Activated CD8-positive, alpha-beta T cell treated with anti-CD3 and anti-CD28 coated beads, Interleukin-2, amount 10 ng/mL, durations not matched to agents 7 days and 5 days (primary cell): ENCODE measurements around the gene FARSB. TPM values are rescaled to one million over a fixed set of nuclear protein-coding genes. Genes with fewer than 3 reads are reported as not detected.

Experiments
- ATAC-seq: fragments of 150-1000 bp; cut with Tn5 transposase; one replicate; pipeline ENCODE4 v1.10.0; 2021; ENCODE audit warnings: moderate library complexity
- CTCF ChIA-PET: fragments of 350-600 bp; sonication (Branson Sonifier 250); formaldehyde crosslinking; loops from one replicate; lab custom pipeline; 2021; ENCODE audit warnings: antibody characterized with exemption; lab: Charles Lee
- POLR2A ChIA-PET: fragments of 350-600 bp; sonication (Branson Sonifier 250); formaldehyde crosslinking; loops from one replicate; lab custom pipeline; 2021; ENCODE audit warnings: antibody characterized with exemption; lab: Charles Lee
- DNase-seq: peaks from one replicate; pipeline ENCODE4 v3.0.0-alpha.2; 2020
- H3K27ac Mint-ChIP-seq: one replicate; pipeline ENCODE4 v1.8.0; 2021; ENCODE audit warnings: mild to moderate bottlenecking, mixed read lengths
- H3K27me3 Mint-ChIP-seq: one replicate; pipeline ENCODE4 v1.8.0; 2021; ENCODE audit warnings: low read depth, mixed read lengths
- H3K36me3 Mint-ChIP-seq: one replicate; pipeline ENCODE4 v1.8.0; 2021; ENCODE audit warnings: low read depth, mixed read lengths
- H3K4me1 Mint-ChIP-seq: one replicate; pipeline ENCODE4 v1.8.0; 2021; ENCODE audit warnings: low read depth, mixed read lengths
- H3K4me3 Mint-ChIP-seq: one replicate; pipeline ENCODE4 v1.8.0; 2021; ENCODE audit warnings: mild to moderate bottlenecking, mixed read lengths
- H3K9me3 Mint-ChIP-seq: one replicate; pipeline ENCODE4 v1.8.0; 2022; ENCODE audit warnings: mixed read lengths; ENCODE audit not compliant: insufficient read depth
- total RNA-seq, 2 experiments: library from RNA; stranded (reverse); gene quantifications; one replicate each; pipeline ENCODE4 v1.2.3, GENCODE V29; 2021

FARSB gene
- total RNA-seq, 2 experiments from 2014 or later: 26.9 to 28.0 TPM

GRCh38 chr2:222656526-222657446 is 894 bp upstream of the FARSB start:
- Mint-ChIP-seq H3K27me3 (no peaks in the 10 kb centered on the region), H3K4me1 (peaks cover 29% of the 10 kb centered on the region), H3K9me3 (no peaks in the 10 kb centered on the region), H3K4me3 (peak overlapping the region; percentile 94), H3K27ac (peak overlapping the region; percentile 99), H3K36me3 (peaks cover 9% of the 10 kb centered on the region)
- ATAC-seq: peak; percentile 14
- ChIA-PET POLR2A (interaction anchor here (1.1 kb wide), 1 partner anchor 1288 kb away, joined by 3 read pairs; no protein-coding TSS in a partner anchor), CTCF (no interaction called here)
- no peak for DNase-seq

GRCh38 chr2:222653280-222653679 is 2.6 kb downstream of the FARSB start:
- Mint-ChIP-seq H3K27me3 (no peaks in the 10 kb centered on the region), H3K4me1 (peaks cover 29% of the 10 kb centered on the region), H3K4me3 (peak overlapping the region; percentile 94), H3K27ac (peak overlapping the region; percentile 13), H3K9me3 (no peaks in the 10 kb centered on the region), H3K36me3 (peaks cover 15% of the 10 kb centered on the region)
- no peak for DNase-seq
- ChIA-PET POLR2A (no interaction called here), CTCF (interaction anchor here (1.0 to 1.7 kb wide), 3 partner anchors 14 to 335 kb away, joined by 3 to 4 read pairs (median 4); no protein-coding TSS in a partner anchor)
- no peak for ATAC-seq

GRCh38 chr2:222652491-222653255 is 3.2 kb downstream of the FARSB start:
- DNase-seq (no peak), ATAC-seq (no peak)
- Mint-ChIP-seq H3K27ac (peak overlapping the region; percentile 13), H3K9me3 (no peaks in the 10 kb centered on the region), H3K4me1 (peaks cover 29% of the 10 kb centered on the region), H3K27me3 (no peaks in the 10 kb centered on the region), H3K36me3 (peaks cover 20% of the 10 kb centered on the region), H3K4me3 (peak overlapping the region; percentile 94)
- POLR2A ChIA-PET: interaction anchor here (1.0 kb wide), 1 partner anchor 10 kb away, joined by 3 read pairs; no protein-coding TSS in a partner anchor
- CTCF ChIA-PET: interaction anchor here (0.7 to 1.7 kb wide), 4 partner anchors 14 to 335 kb away, joined by 3 to 4 read pairs (median 4); no protein-coding TSS in a partner anchor

GRCh38 chr2:222651718-222652418 is 4.0 kb downstream of the FARSB start:
- CTCF ChIA-PET: interaction anchor here (0.7 to 1.7 kb wide), 4 partner anchors 15 to 334 kb away, joined by 3 to 4 read pairs (median 4); no protein-coding TSS in a partner anchor
- H3K27ac Mint-ChIP-seq: no peak overlapping the region
- H3K4me1 Mint-ChIP-seq: peaks cover 25% of the 10 kb centered on the region
- ATAC-seq: no peak
- no peaks in the 10 kb centered on the region for H3K27me3 Mint-ChIP-seq
- DNase-seq: no peak
- POLR2A ChIA-PET: interaction anchor here (0.8 to 1.0 kb wide), 2 partner anchors 11 to 1249 kb away, joined by 3 read pairs; no protein-coding TSS in a partner anchor
- H3K36me3 Mint-ChIP-seq: peaks cover 26% of the 10 kb centered on the region
- H3K4me3 Mint-ChIP-seq: no peak overlapping the region
- H3K9me3 Mint-ChIP-seq: no peaks in the 10 kb centered on the region

- Mint-ChIP-seq H3K4me1 (peaks cover 22% of the 10 kb centered on the region), H3K27ac (no peak overlapping the region)
- ATAC-seq: no peak
Observed at GRCh38 chr2:222649801-222650200, 6.1 kb downstream of the FARSB start.

GRCh38 chr2:222646008-222646407 is 9.9 kb downstream of the FARSB start:
- ChIA-PET POLR2A (no interaction called here), CTCF (no interaction called here)
- DNase-seq (no peak), ATAC-seq (no peak)
- H3K27me3 Mint-ChIP-seq: no peaks in the 10 kb centered on the region
- H3K4me3 Mint-ChIP-seq: no peak overlapping the region
- no peaks in the 10 kb centered on the region for H3K9me3 Mint-ChIP-seq
- peaks cover 48% of the 10 kb centered on the region for H3K36me3 Mint-ChIP-seq
- peaks cover 1% of the 10 kb centered on the region for H3K4me1 Mint-ChIP-seq
- no peak overlapping the region for H3K27ac Mint-ChIP-seq

More at GRCh38 chr2:222649801-222650200, 6.1 kb downstream of the FARSB start:
- H3K9me3 Mint-ChIP-seq: no peaks in the 10 kb centered on the region
- no peak overlapping the region for H3K4me3 Mint-ChIP-seq
- peaks cover 34% of the 10 kb centered on the region for H3K36me3 Mint-ChIP-seq
- ChIA-PET CTCF (no interaction called here), POLR2A (no interaction called here)
- no peak for DNase-seq
- H3K27me3 Mint-ChIP-seq: no peaks in the 10 kb centered on the region

GRCh38 chr2:222643134-222643533 is 12.8 kb downstream of the FARSB start:
- CTCF ChIA-PET: no interaction called here
- Mint-ChIP-seq H3K9me3 (no peaks in the 10 kb centered on the region), H3K27me3 (no peaks in the 10 kb centered on the region), H3K4me3 (no peak overlapping the region), H3K27ac (no peak overlapping the region), H3K36me3 (peaks cover 49% of the 10 kb centered on the region), H3K4me1 (peaks cover 1% of the 10 kb centered on the region)
- POLR2A ChIA-PET: no interaction called here
- DNase-seq (no peak), ATAC-seq (no peak)

- CTCF ChIA-PET: no interaction called here
- DNase-seq (no peak), ATAC-seq (no peak)
- no peak overlapping the region for H3K27ac Mint-ChIP-seq
- no peaks in the 10 kb centered on the region for H3K27me3 Mint-ChIP-seq
- peaks cover 48% of the 10 kb centered on the region for H3K36me3 Mint-ChIP-seq
- POLR2A ChIA-PET: no interaction called here
- H3K9me3 Mint-ChIP-seq: no peaks in the 10 kb centered on the region
- H3K4me3 Mint-ChIP-seq: no peak overlapping the region
- H3K4me1 Mint-ChIP-seq: peaks cover 1% of the 10 kb centered on the region
Observed at GRCh38 chr2:222641336-222641735, 14.6 kb downstream of the FARSB start.

GRCh38 chr2:222637067-222637466 is 18.8 kb downstream of the FARSB start:
- ChIA-PET POLR2A (no interaction called here), CTCF (no interaction called here)
- Mint-ChIP-seq H3K27ac (no peak overlapping the region), H3K4me3 (no peak overlapping the region), H3K4me1 (no peaks in the 10 kb centered on the region), H3K9me3 (no peaks in the 10 kb centered on the region), H3K36me3 (peaks cover 51% of the 10 kb centered on the region), H3K27me3 (no peaks in the 10 kb centered on the region)
- ATAC-seq: no peak
- DNase-seq: no peak

- H3K9me3 Mint-ChIP-seq: no peaks in the 10 kb centered on the region
- DNase-seq (no peak), ATAC-seq (no peak)
- H3K27me3 Mint-ChIP-seq: no peaks in the 10 kb centered on the region
- ChIA-PET CTCF (interaction anchor here (1.2 kb wide), 1 partner anchor 17 kb away, joined by 4 read pairs; no protein-coding TSS in a partner anchor), POLR2A (no interaction called here)
- no peak overlapping the region for H3K27ac Mint-ChIP-seq
- no peak overlapping the region for H3K4me3 Mint-ChIP-seq
- H3K4me1 Mint-ChIP-seq: no peaks in the 10 kb centered on the region
- H3K36me3 Mint-ChIP-seq: peaks cover 54% of the 10 kb centered on the region
Observed at GRCh38 chr2:222635295-222635694, 20.6 kb downstream of the FARSB start.

- no peaks in the 10 kb centered on the region for H3K27me3 Mint-ChIP-seq
- H3K27ac Mint-ChIP-seq: no peak overlapping the region
- H3K9me3 Mint-ChIP-seq: no peaks in the 10 kb centered on the region
- no peaks in the 10 kb centered on the region for H3K4me1 Mint-ChIP-seq
- ChIA-PET CTCF (interaction anchor here (1.0 to 1.4 kb wide), 2 partner anchors 12 to 310 kb away, joined by 3 to 4 read pairs; no protein-coding TSS in a partner anchor), POLR2A (no interaction called here)
- peaks cover 37% of the 10 kb centered on the region for H3K36me3 Mint-ChIP-seq
- ATAC-seq: no peak
- no peak for DNase-seq
- H3K4me3 Mint-ChIP-seq: no peak overlapping the region
Observed at GRCh38 chr2:222627764-222628163, 28.1 kb downstream of the FARSB start.
